Prostate gland (tissue), 2 donors: Measurements from ENCODE around the gene RET.

Experiments used
- POLR2A ChIP-seq: fragments of 450-650 bp; IDR thresholded peaks from one replicate; pipeline ENCODE4 v1.6.1; 2016; ENCODE audit warnings: antibody characterized with exemption, mild to moderate bottlenecking
- POLR2AphosphoS5 ChIP-seq: sonication (generic); formaldehyde crosslinking; IDR thresholded peaks from one replicate; pipeline ENCODE4 v1.6.1; 2017; ENCODE audit warnings: antibody characterized with exemption
- TF ChIP-seq, protein P1 (sequence below), 4 experiments: fragments of 200-600 bp in 2 of 4; fragments of 450-650 bp in 2 of 4; sonication (generic) in 2 of 4; IDR thresholded peaks; 1 replicate in 3 of 4; 2 replicates in 1 of 4; pipeline ENCODE4 v1.5.1; 2016 to 2019; ENCODE audit warnings: antibody characterized with exemption in 4 of 4, mild to moderate bottlenecking in 2 of 4, moderate library complexity in 2 of 4

DNA sequence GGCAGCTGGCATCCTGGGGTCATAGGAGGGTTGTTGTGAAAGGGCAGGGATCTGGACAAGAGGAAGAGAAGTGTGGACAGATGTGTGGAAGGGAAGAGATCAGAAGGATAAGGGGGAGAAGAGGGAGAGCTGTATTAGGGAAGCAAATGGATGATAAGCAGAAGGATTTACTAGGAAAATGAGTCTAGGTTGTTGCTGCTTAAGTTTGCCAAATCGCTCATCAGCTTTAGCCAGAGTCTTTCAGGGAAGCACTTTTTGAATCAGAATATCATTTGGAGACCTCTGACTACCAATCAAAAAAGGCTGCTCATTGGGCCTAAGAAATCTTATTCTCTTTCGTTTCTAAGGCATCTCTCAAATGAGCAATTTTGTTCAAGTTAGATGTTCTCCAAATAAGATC, 58.8 kb downstream of the RET start:
- TF ChIP-seq, protein P1, sequence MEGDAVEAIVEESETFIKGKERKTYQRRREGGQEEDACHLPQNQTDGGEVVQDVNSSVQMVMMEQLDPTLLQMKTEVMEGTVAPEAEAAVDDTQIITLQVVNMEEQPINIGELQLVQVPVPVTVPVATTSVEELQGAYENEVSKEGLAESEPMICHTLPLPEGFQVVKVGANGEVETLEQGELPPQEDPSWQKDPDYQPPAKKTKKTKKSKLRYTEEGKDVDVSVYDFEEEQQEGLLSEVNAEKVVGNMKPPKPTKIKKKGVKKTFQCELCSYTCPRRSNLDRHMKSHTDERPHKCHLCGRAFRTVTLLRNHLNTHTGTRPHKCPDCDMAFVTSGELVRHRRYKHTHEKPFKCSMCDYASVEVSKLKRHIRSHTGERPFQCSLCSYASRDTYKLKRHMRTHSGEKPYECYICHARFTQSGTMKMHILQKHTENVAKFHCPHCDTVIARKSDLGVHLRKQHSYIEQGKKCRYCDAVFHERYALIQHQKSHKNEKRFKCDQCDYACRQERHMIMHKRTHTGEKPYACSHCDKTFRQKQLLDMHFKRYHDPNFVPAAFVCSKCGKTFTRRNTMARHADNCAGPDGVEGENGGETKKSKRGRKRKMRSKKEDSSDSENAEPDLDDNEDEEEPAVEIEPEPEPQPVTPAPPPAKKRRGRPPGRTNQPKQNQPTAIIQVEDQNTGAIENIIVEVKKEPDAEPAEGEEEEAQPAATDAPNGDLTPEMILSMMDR (IDR thresholded peaks at IDR 0.05) = no peak
- TF ChIP-seq POLR2AphosphoS5 (no peak), POLR2A (no peak)
